Measurements from ENCODE around the gene WDR35.

Gene WDR35

GRCh38 chr2:19872302-19872701 lies 117.6 kb downstream of the WDR35 start:
- intact Hi-C loops (cut with DNase I; ENCODE audit: low total_unique reads), result no loop called here
- no peak for TF ChIP-seq CTCF (IDR thresholded peaks at IDR 0.05)
- no peaks in the 10 kb centered on the region for H3K27me3 ChIP-seq

GRCh38 chr2:19871836-19872235 lies 118.1 kb downstream of the WDR35 start:
- Histone ChIP-seq H3K36me3 (no peaks in the 10 kb centered on the region), H3K9me3 (no peaks in the 10 kb centered on the region), H3K4me1 (peaks cover 0 to 13% (median 9%) of the 10 kb centered on the region in 4 donors), H3K4me3 (no peak overlapping the region), H3K27ac (no peak overlapping the region), H3K27me3 (no peaks in the 10 kb centered on the region)
- TF ChIP-seq CTCF (IDR thresholded peaks at IDR 0.05), result no peak
- DNase-seq, result peak in 1 of 2 donors; percentile 33
- intact Hi-C loops (cut with DNase I; ENCODE audit: low total_unique reads), result no loop called here

More at GRCh38 chr2:19872302-19872701, 117.6 kb downstream of the WDR35 start:
- H3K27ac ChIP-seq, result no peak overlapping the region
- H3K4me1 ChIP-seq, result peaks cover 0 to 13% (median 9%) of the 10 kb centered on the region in 4 donors
- H3K9me3 ChIP-seq, result no peaks in the 10 kb centered on the region
- H3K4me3 ChIP-seq, result no peak overlapping the region
- H3K36me3 ChIP-seq, result no peaks in the 10 kb centered on the region
- DNase-seq, result peak in 1 of 2 donors; percentile 23

- Histone ChIP-seq H3K27ac (no peak overlapping the region), H3K4me1 (peaks cover 0 to 13% (median 9%) of the 10 kb centered on the region in 4 donors), H3K27me3 (no peaks in the 10 kb centered on the region), H3K4me3 (no peak overlapping the region), H3K9me3 (no peaks in the 10 kb centered on the region), H3K36me3 (no peaks in the 10 kb centered on the region)
- intact Hi-C loops (cut with DNase I; ENCODE audit: low total_unique reads), result no loop called here
- no peak for TF ChIP-seq CTCF (IDR thresholded peaks at IDR 0.05)
- DNase-seq, result no peak
Observed at GRCh38 chr2:19870792-19871191, 119.1 kb downstream of the WDR35 start.

GRCh38 chr2:19868701-19869580 lies 121.0 kb downstream of the WDR35 start:
- peaks cover 0 to 14% (median 9%) of the 10 kb centered on the region in 4 donors for H3K4me1 ChIP-seq
- no peak for TF ChIP-seq CTCF (IDR thresholded peaks at IDR 0.05)
- DNase-seq, result peak; percentile 50 to 72
- peak overlapping the region; percentile 47 to 60 for H3K4me3 ChIP-seq
- no peaks in the 10 kb centered on the region for H3K9me3 ChIP-seq
- no peaks in the 10 kb centered on the region for H3K36me3 ChIP-seq
- no peaks in the 10 kb centered on the region for H3K27me3 ChIP-seq
- intact Hi-C loops (cut with DNase I; ENCODE audit: low total_unique reads), result loop anchor here (5.0 to 10.0 kb wide), 3 partner anchors 964 to 1434 kb away; no protein-coding TSS in a partner anchor
- peak overlapping the region; percentile 15 to 31 for H3K27ac ChIP-seq

- H3K27me3 ChIP-seq, result no peaks in the 10 kb centered on the region
- intact Hi-C loops (cut with DNase I; ENCODE audit: low total_unique reads), result loop anchor here (5.0 to 10.0 kb wide), 3 partner anchors 963 to 1433 kb away; no protein-coding TSS in a partner anchor
- TF ChIP-seq CTCF (IDR thresholded peaks at IDR 0.05), result no peak
- DNase-seq, result no peak
- peaks cover 0 to 19% (median 15%) of the 10 kb centered on the region in 4 donors for H3K4me1 ChIP-seq
- H3K9me3 ChIP-seq, result no peaks in the 10 kb centered on the region
- no peaks in the 10 kb centered on the region for H3K36me3 ChIP-seq
- H3K4me3 ChIP-seq, result peak overlapping the region; percentile 47 to 60
- H3K27ac ChIP-seq, result no peak overlapping the region
Observed at GRCh38 chr2:19868224-19868623, 121.7 kb downstream of the WDR35 start.
